ENCODE measurements around the gene KDM6A.
"Not testable (repeated sequence)": the region's sequence is repeated elsewhere in the genome, so short reads cannot be mapped to it uniquely, and the experiment has no call there.

The KDM6A gene

GRCh38 chrX:44922980-44923379 is 50.0 kb downstream of the KDM6A start:
- no peak for DNase-seq (ENCODE audit: low read depth in 2 of 2)

- no peak for DNase-seq (ENCODE audit: low read depth in 2 of 2)
These were observed 54.4 kb downstream of the KDM6A start for GRCh38 chrX:44927398-44927797.

GRCh38 chrX:44931441-44931973 is 58.5 kb downstream of the KDM6A start:
- DNase-seq (ENCODE audit: low read depth in 2 of 2): no peak

GRCh38 chrX:44935172-44935571 is 62.2 kb downstream of the KDM6A start:
- no peak for DNase-seq (ENCODE audit: low read depth in 2 of 2)

- DNase-seq (ENCODE audit: low read depth in 2 of 2): no peak
These were observed 62.7 kb downstream of the KDM6A start for GRCh38 chrX:44935640-44936039.

GRCh38 chrX:44937606-44938005 is 64.6 kb downstream of the KDM6A start:
- no peak for DNase-seq (ENCODE audit: low read depth in 2 of 2)

- DNase-seq (ENCODE audit: low read depth in 2 of 2): no peak
These were observed 65.1 kb downstream of the KDM6A start for GRCh38 chrX:44938111-44938510.

- not testable (repeated sequence) for DNase-seq (ENCODE audit: low read depth in 2 of 2)
These were observed 67.6 kb downstream of the KDM6A start for GRCh38 chrX:44940541-44940940.

GRCh38 chrX:44943007-44943406 is 70.0 kb downstream of the KDM6A start:
- no peak for DNase-seq (ENCODE audit: low read depth in 2 of 2)

- no peak for DNase-seq (ENCODE audit: low read depth in 2 of 2)
These were observed 71.9 kb downstream of the KDM6A start for GRCh38 chrX:44944894-44945293.

- DNase-seq (ENCODE audit: low read depth in 2 of 2): no peak
These were observed 72.7 kb downstream of the KDM6A start for GRCh38 chrX:44945736-44946135.

- no peak for DNase-seq (ENCODE audit: low read depth in 2 of 2)
These were observed 73.8 kb downstream of the KDM6A start for GRCh38 chrX:44946771-44947170.

- no peak for DNase-seq (ENCODE audit: low read depth in 2 of 2)
These were observed 75.0 kb downstream of the KDM6A start for GRCh38 chrX:44947995-44948394.

GRCh38 chrX:44948406-44948805 is 75.4 kb downstream of the KDM6A start:
- DNase-seq (ENCODE audit: low read depth in 2 of 2): no peak

- no peak for DNase-seq (ENCODE audit: low read depth in 2 of 2)
These were observed 76.1 kb downstream of the KDM6A start for GRCh38 chrX:44949125-44949524.

GRCh38 chrX:44950471-44951366 is 77.7 kb downstream of the KDM6A start:
- not testable (repeated sequence) for DNase-seq (ENCODE audit: low read depth in 2 of 2)

- DNase-seq (ENCODE audit: low read depth in 2 of 2): no peak
These were observed 78.6 kb downstream of the KDM6A start for GRCh38 chrX:44951572-44952067.

GRCh38 chrX:44952329-44953027 is 79.5 kb downstream of the KDM6A start:
- no peak for DNase-seq (ENCODE audit: low read depth in 2 of 2)

GRCh38 chrX:44953734-44954502 is 80.9 kb downstream of the KDM6A start:
- DNase-seq (ENCODE audit: low read depth in 2 of 2): no peak

- no peak for DNase-seq (ENCODE audit: low read depth in 2 of 2)
These were observed 81.6 kb downstream of the KDM6A start for GRCh38 chrX:44954562-44954961.

- DNase-seq (ENCODE audit: low read depth in 2 of 2): no peak
These were observed 84.9 kb downstream of the KDM6A start for GRCh38 chrX:44957848-44958247.

GRCh38 chrX:44958480-44958879 is 85.5 kb downstream of the KDM6A start:
- no peak for DNase-seq (ENCODE audit: low read depth in 2 of 2)
